ENCODE results near the gene DAND5. TPM values are rescaled to one million over a fixed set of nuclear protein-coding genes. Genes with fewer than 3 reads are reported as not detected.

DAND5 gene
- polyA plus RNA-seq, 1 of the 3 experiments (the other 2 are of a cell fraction), result 1.0 TPM

GRCh38 chr19:13007292-13008045 lies 38.1 kb downstream of the DAND5 start:
- Histone ChIP-seq H3K4me3 (ENCODE audit: low read depth in 2 of 2, low read length in 1 of 2) (no peak overlapping the region), H4K20me1 (ENCODE audit: insufficient read depth) (peaks cover 8% of the 10 kb centered on the region; the same call in 1 of the 2 replicates), H3K4me1 (ENCODE audit: control insufficient read depth in 1 of 2, insufficient read depth in 2 of 2, low read depth in 1 of 2, low read length in 1 of 2) (no peaks in the 10 kb centered on the region), H3F3A (replicated peaks; ENCODE audit: insufficient read depth) (no peaks in the 10 kb centered on the region), H3K27me3 (ENCODE audit: insufficient read depth) (no peaks in the 10 kb centered on the region), H2AFZ (ENCODE audit: low read depth) (no peak overlapping the region), H3K36me3 (replicated peaks in 1 of 2; ENCODE audit: control insufficient read depth in 1 of 2, insufficient read depth in 2 of 2, low read length in 1 of 2) (no peaks in the 10 kb centered on the region), H3K27ac (ENCODE audit: low read depth in 2 of 2, low read length in 1 of 2) (no peak overlapping the region), H3K79me2 (ENCODE audit: insufficient read depth) (peaks cover 7% of the 10 kb centered on the region; the same call in 1 of the 2 replicates), H3K9me3 (no peaks in the 10 kb centered on the region), H3K4me2 (no peak overlapping the region), H3K9ac (no peak overlapping the region), H3K9me2 (no peaks in the 10 kb centered on the region)
- ChIA-PET CTCF (interaction anchor here (2.4 to 4.2 kb wide), 4 partner anchors 25 to 86 kb away, joined by 16 to 26 read pairs (median 20); no protein-coding TSS in a partner anchor), POLR2A (interaction anchor here (0.7 kb wide), 1 partner anchor 19 kb away, joined by 3 read pairs; no protein-coding TSS in a partner anchor)
- WGBS (ENCODE audit: low lambda C conversion rate), result 88% methylated on average over 16 of the region's 17 CpGs
- TF ChIP-seq MAX (IDR thresholded peaks at IDR 0.05; ENCODE audit: low read depth) (no peak), FOXM1 (IDR thresholded peaks at IDR 0.05; ENCODE audit: low read depth) (no peak), CTCF (IDR thresholded peaks at IDR 0.05) (peak; percentile 20; the same call in 1 of the 2 replicates)
- peak; percentile 42 for DNase-seq

GRCh38 chr19:13008926-13009787 lies 39.8 kb downstream of the DAND5 start:
- H3K79me2 ChIP-seq (ENCODE audit: insufficient read depth), result 0 out of 2 replicates have a peak, but pooled peaks cover 3% of the 10 kb centered on the region
- H3K4me2 ChIP-seq, result no peak overlapping the region
- no peaks in the 10 kb centered on the region for H3K9me2 ChIP-seq
- DNase-seq, result peak; percentile 17
- no peak overlapping the region for H3K9ac ChIP-seq
- H4K20me1 ChIP-seq (ENCODE audit: insufficient read depth), result peaks cover 8% of the 10 kb centered on the region; the same call in 1 of the 2 replicates
- TF ChIP-seq IRF3 (IDR thresholded peaks at IDR 0.05; ENCODE audit: low read depth, low read length) (no peak), ELF1 (IDR thresholded peaks at IDR 0.05) (no peak), FOXM1 (IDR thresholded peaks at IDR 0.05; ENCODE audit: low read depth) (no peak), REST (IDR thresholded peaks at IDR 0.05; ENCODE audit: low read depth, low read length) (no peak), GATA2 (CRISPR knock-in tag; IDR thresholded peaks at IDR 0.05) (no peak), CHD2 (IDR thresholded peaks at IDR 0.05; ENCODE audit: low read length, partially characterized antibody) (no peak), POLR2AphosphoS5 (IDR thresholded peaks at IDR 0.05; ENCODE audit: low read depth, low read length) (no peak), EP300 (IDR thresholded peaks at IDR 0.05; ENCODE audit: borderline replicate concordance in 1 of 2, low read depth in 1 of 2, low read length in 1 of 2) (no peak), JUND (IDR thresholded peaks at IDR 0.05) (no peak), MAX (IDR thresholded peaks at IDR 0.05; ENCODE audit: low read depth) (no peak)
- POLR2A ChIA-PET, result no interaction called here
- H2AFZ ChIP-seq (ENCODE audit: low read depth), result no peak overlapping the region
- H3K4me1 ChIP-seq (ENCODE audit: control insufficient read depth in 1 of 2, insufficient read depth in 2 of 2, low read depth in 1 of 2, low read length in 1 of 2), result peaks cover 0 to 3% of the 10 kb centered on the region in 2 experiments; a peak in 1 of 4 replicates
- H3K27ac ChIP-seq (ENCODE audit: low read depth in 2 of 2, low read length in 1 of 2), result no peak overlapping the region
- H3K4me3 ChIP-seq (ENCODE audit: low read depth in 2 of 2, low read length in 1 of 2), result no peak overlapping the region
- H3K9me3 ChIP-seq, result no peaks in the 10 kb centered on the region
- H3K27me3 ChIP-seq (ENCODE audit: insufficient read depth), result no peaks in the 10 kb centered on the region
- WGBS (ENCODE audit: low lambda C conversion rate), result 95% methylated on average over 28 of the region's 28 CpGs
- CTCF ChIA-PET, result interaction anchor here (1.1 to 1.3 kb wide), 2 partner anchors 8 to 13 kb away, joined by 3 to 4 read pairs; no protein-coding TSS in a partner anchor
- no peaks in the 10 kb centered on the region for H3K36me3 ChIP-seq (replicated peaks in 1 of 2; ENCODE audit: control insufficient read depth in 1 of 2, insufficient read depth in 2 of 2, low read length in 1 of 2)
- no peaks in the 10 kb centered on the region for H3F3A ChIP-seq (replicated peaks; ENCODE audit: insufficient read depth)

All from SK-N-SH (cell line).